Measurements from ENCODE around the gene RAG2.

- no peak for TF ChIP-seq SP1 (IDR thresholded peaks at IDR 0.05)
- no peak for TF ChIP-seq BHLHE40 (IDR thresholded peaks at IDR 0.05; ENCODE audit: borderline replicate concordance)
- no peak for TF ChIP-seq L3MBTL2 (conservative IDR thresholded peaks at IDR 0.05)
- TF ChIP-seq SUZ12 (IDR thresholded peaks at IDR 0.05) = no peak
These were observed 4.1 kb upstream of the RAG2 start for GRCh38 chr11:36602135-36602534.

Data from HEK293T (cell line).